Transverse colon (tissue), 4 donors: Measurements from ENCODE around the gene HSD17B12. TPM values are rescaled to one million over a fixed set of nuclear protein-coding genes. Genes with fewer than 3 reads are reported as not detected.
A peak's percentile ranks its signal among the peaks of the same experiment; 100 is the strongest.

Experiments used
- DNase-seq: peaks from one replicate; pipeline ENCODE4 v3.0.0-alpha.2; 2019
- H3K27ac ChIP-seq, 4 donors: fragments of 200-600 bp; sonication (generic); 2 replicates each; pipeline ENCODE4 v1.5.1; 2016 to 2018; ENCODE audit warnings: inconsistent platforms in 4 of 4
- H3K27me3 ChIP-seq: fragments of 200-600 bp; sonication (generic); 2 replicates; pipeline ENCODE4 v1.5.1; 2017; ENCODE audit warnings: inconsistent platforms
- H3K36me3 ChIP-seq, 4 donors: fragments of 200-600 bp; sonication (generic); 2 replicates each; pipeline ENCODE4 v1.5.1; 2017 to 2019; ENCODE audit warnings: inconsistent platforms in 4 of 4
- H3K4me1 ChIP-seq, 4 donors: fragments of 200-600 bp; sonication (generic); 2 replicates each; pipeline ENCODE4 v1.5.1; 2017 to 2020; ENCODE audit warnings: inconsistent platforms in 4 of 4
- H3K4me3 ChIP-seq, 4 donors: fragments of 200-600 bp; sonication (generic); 1 replicate in 1 of 4; 2 replicates in 3 of 4; pipeline versions ENCODE4 v1.5.1 to v1.6.1; 2017 to 2019; ENCODE audit warnings: inconsistent platforms in 4 of 4
- H3K9me3 ChIP-seq, 2 donors: fragments of 200-600 bp; sonication (generic); 2 replicates each; pipeline ENCODE4 v1.5.1; 2017 to 2019; ENCODE audit warnings: inconsistent platforms in 2 of 2
- EP300 ChIP-seq: sonication (generic); formaldehyde crosslinking; IDR thresholded peaks from one replicate; pipeline ENCODE4 v1.6.1; 2017; ENCODE audit warnings: antibody characterized with exemption, low read depth
- POLR2A ChIP-seq: fragments of 450-650 bp; IDR thresholded peaks from one replicate; pipeline ENCODE4 v1.6.1; 2016; ENCODE audit warnings: antibody characterized with exemption, mild to moderate bottlenecking, moderate library complexity
- POLR2AphosphoS5 ChIP-seq, 3 donors: sonication (generic); formaldehyde crosslinking; IDR thresholded peaks; one replicate each; pipeline ENCODE4 v1.6.1; 2016; ENCODE audit warnings: antibody characterized with exemption in 3 of 3
- WGBS, 2 donors: methylation state at CpG; one replicate each; pipeline ENCODE4 v1.1.5; 2018; ENCODE audit warnings: low coverage in 1 of 2; 5-methylcytosine and 5-hydroxymethylcytosine counted together
- in situ Hi-C, 4 donors: fragments of 200-750 bp; cut with MboI; loops; one replicate each; pipeline versions ENCODE4 v1.15.0 to v1.15.1; 2017; ENCODE audit warnings: low sequenced_read_pairs in 3 of 4, low pct_ligation_motif_present in 1 of 4, low pct_unique_long_range_greater_than_20kb in 1 of 4
- intact Hi-C: fragments of 100-400 bp; cut with DNase I; formaldehyde crosslinking; loops from one replicate; pipeline ENCODE4 v1.15.1; 2023; ENCODE audit warnings: low total_unique reads
- total RNA-seq, 4 donors: library from RNA; depleted of rRNA; stranded (reverse); fragments of >200 nt; gene quantifications; one replicate each; pipeline ENCODE4 v1.1.0, GENCODE V29; 2016
- TF ChIP-seq, protein P1 (sequence below), 5 experiments: fragments of 200-600 bp in 3 of 5; fragments of 450-650 bp in 2 of 5; sonication (generic) in 3 of 5; IDR thresholded peaks; 1 replicate in 2 of 5; 2 replicates in 3 of 5; pipeline ENCODE4 v1.5.1; 2016 to 2017; ENCODE audit warnings: antibody characterized with exemption in 5 of 5, inconsistent platforms in 3 of 5, mild to moderate bottlenecking in 2 of 5, moderate library complexity in 1 of 5

HSD17B12 gene
- total RNA-seq, 4 donors from 2014 or later: 33.3 to 65.7 (median 47.1) TPM

DNA sequence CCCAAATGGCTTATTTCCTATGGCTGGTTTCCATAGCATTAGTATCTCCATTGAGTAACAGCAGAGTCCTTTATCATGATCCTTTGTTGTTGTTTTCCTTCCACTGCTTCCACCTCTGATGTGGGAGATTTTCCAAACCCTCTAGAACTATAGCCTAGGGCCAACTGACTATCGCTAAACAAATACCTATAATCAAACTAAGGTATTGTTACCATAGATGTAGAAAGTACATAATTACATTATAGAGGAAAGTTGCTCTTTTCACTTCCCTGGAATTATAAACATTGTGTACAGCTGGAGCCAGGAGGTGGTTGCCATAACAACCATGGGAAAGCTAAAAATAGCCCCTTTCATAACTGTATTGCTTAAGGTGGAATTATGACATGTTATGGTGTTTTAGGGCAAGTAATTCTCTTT is 153.1 kb downstream of the HSD17B12 start:
- Histone ChIP-seq H3K4me3 (no peak overlapping the region), H3K9me3 (no peaks in the 10 kb centered on the region), H3K4me1 (peaks cover 0 to 9% (median 0%) of the 10 kb centered on the region in 4 donors), H3K27me3 (no peaks in the 10 kb centered on the region), H3K27ac (peak overlapping the region in 1 of 4 donors; percentile 8), H3K36me3 (no peaks in the 10 kb centered on the region)
- intact Hi-C loops: no loop called here
- no peak for TF ChIP-seq POLR2A
- TF ChIP-seq, protein P1, sequence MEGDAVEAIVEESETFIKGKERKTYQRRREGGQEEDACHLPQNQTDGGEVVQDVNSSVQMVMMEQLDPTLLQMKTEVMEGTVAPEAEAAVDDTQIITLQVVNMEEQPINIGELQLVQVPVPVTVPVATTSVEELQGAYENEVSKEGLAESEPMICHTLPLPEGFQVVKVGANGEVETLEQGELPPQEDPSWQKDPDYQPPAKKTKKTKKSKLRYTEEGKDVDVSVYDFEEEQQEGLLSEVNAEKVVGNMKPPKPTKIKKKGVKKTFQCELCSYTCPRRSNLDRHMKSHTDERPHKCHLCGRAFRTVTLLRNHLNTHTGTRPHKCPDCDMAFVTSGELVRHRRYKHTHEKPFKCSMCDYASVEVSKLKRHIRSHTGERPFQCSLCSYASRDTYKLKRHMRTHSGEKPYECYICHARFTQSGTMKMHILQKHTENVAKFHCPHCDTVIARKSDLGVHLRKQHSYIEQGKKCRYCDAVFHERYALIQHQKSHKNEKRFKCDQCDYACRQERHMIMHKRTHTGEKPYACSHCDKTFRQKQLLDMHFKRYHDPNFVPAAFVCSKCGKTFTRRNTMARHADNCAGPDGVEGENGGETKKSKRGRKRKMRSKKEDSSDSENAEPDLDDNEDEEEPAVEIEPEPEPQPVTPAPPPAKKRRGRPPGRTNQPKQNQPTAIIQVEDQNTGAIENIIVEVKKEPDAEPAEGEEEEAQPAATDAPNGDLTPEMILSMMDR (IDR thresholded peaks at IDR 0.05): no peak
- no peak for TF ChIP-seq POLR2AphosphoS5 (IDR thresholded peaks at IDR 0.05)
- TF ChIP-seq EP300: no peak
- DNase-seq: no peak
- 28 to 38% methylated on average over 1 of the region's 1 CpG for WGBS, 2 donors
- in situ Hi-C loops: no loop called here

DNA sequence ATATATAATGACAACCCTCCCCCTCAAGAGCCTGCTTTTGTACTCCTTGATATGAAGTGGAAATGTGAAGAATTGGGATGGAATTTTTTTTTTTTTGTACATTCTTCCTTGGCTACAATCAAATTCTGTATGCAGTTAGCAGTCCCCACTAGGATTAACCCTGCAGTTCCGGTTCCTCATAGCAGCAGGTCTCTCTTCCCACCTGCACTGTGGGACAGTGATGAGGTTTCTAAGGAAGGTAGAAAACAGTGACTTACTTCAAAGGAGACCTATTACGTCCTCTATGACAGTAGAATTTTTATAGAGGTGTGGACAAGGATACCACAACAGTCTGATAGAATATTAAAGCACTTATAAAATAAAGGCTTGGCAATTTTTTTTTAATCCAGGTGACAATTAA is 153.7 kb downstream of the HSD17B12 start:
- TF ChIP-seq POLR2AphosphoS5 (IDR thresholded peaks at IDR 0.05) (no peak), POLR2A (no peak), EP300 (no peak)
- TF ChIP-seq, protein P1 (IDR thresholded peaks at IDR 0.05): no peak
- no peaks in the 10 kb centered on the region for H3K27me3 ChIP-seq
- peak overlapping the region in 1 of 4 donors; percentile 10 for H3K27ac ChIP-seq
- 29 to 53% methylated on average over 1 to 2 of the region's 2 CpGs for WGBS, 2 donors
- no peaks in the 10 kb centered on the region for H3K9me3 ChIP-seq
- no peak for DNase-seq
- H3K4me1 ChIP-seq: peaks cover 0 to 9% (median 0%) of the 10 kb centered on the region in 4 donors
- intact Hi-C loops (no loop called here), in situ Hi-C loops (no loop called here)
- no peaks in the 10 kb centered on the region for H3K36me3 ChIP-seq
- no peak overlapping the region for H3K4me3 ChIP-seq

DNA sequence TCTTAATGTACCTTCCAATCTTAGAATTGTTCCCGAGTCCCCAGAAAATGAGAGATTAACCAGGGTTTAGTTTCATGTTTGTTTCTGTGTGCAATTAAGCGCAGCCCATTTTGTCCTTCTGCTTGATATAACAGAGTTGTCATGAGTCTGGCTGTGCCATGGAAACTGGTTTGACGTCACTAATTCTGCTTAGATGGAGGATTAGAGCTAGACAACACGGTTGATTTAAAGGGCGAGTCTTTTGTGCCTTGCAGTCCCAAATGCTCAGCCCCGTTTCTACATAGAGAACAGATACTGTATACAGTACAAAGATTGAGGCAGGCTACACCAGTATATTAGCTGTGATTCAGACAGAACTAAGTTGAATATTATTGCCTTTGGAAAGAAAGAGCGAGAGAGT is 154.6 kb downstream of the HSD17B12 start:
- intact Hi-C loops: no loop called here
- no peak overlapping the region for H3K27ac ChIP-seq
- no peak overlapping the region for H3K4me3 ChIP-seq
- in situ Hi-C loops: no loop called here
- H3K4me1 ChIP-seq: peaks cover 0 to 9% (median 0%) of the 10 kb centered on the region in 4 donors
- 38 to 90% methylated on average over 5 to 7 of the region's 7 CpGs for WGBS, 2 donors
- no peaks in the 10 kb centered on the region for H3K27me3 ChIP-seq
- peaks cover 0 to 4% (median 0%) of the 10 kb centered on the region in 4 donors for H3K36me3 ChIP-seq
- DNase-seq: no peak
- H3K9me3 ChIP-seq: no peaks in the 10 kb centered on the region
- TF ChIP-seq, protein P1 (IDR thresholded peaks at IDR 0.05): no peak
- TF ChIP-seq POLR2A: no peak
- TF ChIP-seq POLR2AphosphoS5 (IDR thresholded peaks at IDR 0.05): no peak
- no peak for TF ChIP-seq EP300

DNA sequence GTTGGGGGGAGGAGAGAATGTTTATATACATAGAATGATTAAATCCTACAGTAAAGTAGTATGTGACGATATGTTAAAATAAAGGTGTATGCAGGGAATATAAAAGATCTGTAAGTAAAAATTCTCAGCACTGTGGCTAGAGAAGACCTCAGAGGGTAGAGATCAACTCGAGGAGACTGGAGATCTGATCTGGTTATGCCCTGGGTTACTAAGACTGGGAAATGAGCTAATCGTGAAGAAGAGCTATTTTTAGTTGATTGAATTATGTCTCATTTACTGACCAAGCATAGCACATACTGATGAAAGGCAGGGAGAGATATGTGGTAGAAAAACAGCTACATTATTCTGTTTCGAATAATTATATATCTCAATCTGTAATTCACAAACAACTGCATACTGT is 157.3 kb downstream of the HSD17B12 start:
- intact Hi-C loops (no loop called here), in situ Hi-C loops (no loop called here)
- H3K27me3 ChIP-seq: no peaks in the 10 kb centered on the region
- peaks cover 0 to 9% (median 0%) of the 10 kb centered on the region in 4 donors for H3K4me1 ChIP-seq
- no peaks in the 10 kb centered on the region for H3K9me3 ChIP-seq
- no peak overlapping the region for H3K4me3 ChIP-seq
- TF ChIP-seq, protein P1 (IDR thresholded peaks at IDR 0.05): no peak
- TF ChIP-seq EP300 (no peak), POLR2A (no peak), POLR2AphosphoS5 (IDR thresholded peaks at IDR 0.05) (no peak)
- 60% methylated on average over 4 of the region's 4 CpGs for WGBS, 2 donors
- H3K36me3 ChIP-seq: peaks cover 0 to 13% (median 4%) of the 10 kb centered on the region in 4 donors
- H3K27ac ChIP-seq: no peak overlapping the region
- no peak for DNase-seq
